22Rv1 (cell line): ENCODE results near the gene SMAGP.

ENCODE experiments used
- ZFX ChIP-seq: fragments of 450-650 bp; IDR thresholded peaks from 2 replicates; pipeline ENCODE4 v1.6.1; 2017; ENCODE audit warnings: antibody characterized with exemption, borderline replicate concordance
- TF ChIP-seq, protein P1 (sequence below): fragments of 450-650 bp; IDR thresholded peaks from 2 replicates; pipeline ENCODE4 v1.5.1; 2017; ENCODE audit warnings: mild to moderate bottlenecking

DNA sequence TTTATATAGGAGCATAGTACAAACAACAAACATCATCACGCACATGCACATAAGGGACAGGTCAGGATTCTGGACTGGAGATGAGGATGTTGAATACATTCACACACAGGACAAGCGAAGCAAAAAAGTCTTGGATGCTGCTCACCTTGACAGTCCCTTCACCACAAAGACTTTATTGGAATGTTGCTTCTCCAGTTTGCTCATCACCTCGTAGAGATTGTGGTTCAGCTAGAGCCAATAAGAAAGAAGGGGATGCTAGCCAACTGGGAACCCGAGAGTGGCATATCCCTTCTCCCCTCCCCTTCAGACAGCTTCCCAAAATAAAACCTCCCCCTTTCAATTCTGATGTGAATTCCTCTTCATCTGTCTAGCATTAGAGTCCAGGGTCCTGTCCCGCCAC lies 25.4 kb upstream of the SMAGP start:
- TF ChIP-seq, protein P1, sequence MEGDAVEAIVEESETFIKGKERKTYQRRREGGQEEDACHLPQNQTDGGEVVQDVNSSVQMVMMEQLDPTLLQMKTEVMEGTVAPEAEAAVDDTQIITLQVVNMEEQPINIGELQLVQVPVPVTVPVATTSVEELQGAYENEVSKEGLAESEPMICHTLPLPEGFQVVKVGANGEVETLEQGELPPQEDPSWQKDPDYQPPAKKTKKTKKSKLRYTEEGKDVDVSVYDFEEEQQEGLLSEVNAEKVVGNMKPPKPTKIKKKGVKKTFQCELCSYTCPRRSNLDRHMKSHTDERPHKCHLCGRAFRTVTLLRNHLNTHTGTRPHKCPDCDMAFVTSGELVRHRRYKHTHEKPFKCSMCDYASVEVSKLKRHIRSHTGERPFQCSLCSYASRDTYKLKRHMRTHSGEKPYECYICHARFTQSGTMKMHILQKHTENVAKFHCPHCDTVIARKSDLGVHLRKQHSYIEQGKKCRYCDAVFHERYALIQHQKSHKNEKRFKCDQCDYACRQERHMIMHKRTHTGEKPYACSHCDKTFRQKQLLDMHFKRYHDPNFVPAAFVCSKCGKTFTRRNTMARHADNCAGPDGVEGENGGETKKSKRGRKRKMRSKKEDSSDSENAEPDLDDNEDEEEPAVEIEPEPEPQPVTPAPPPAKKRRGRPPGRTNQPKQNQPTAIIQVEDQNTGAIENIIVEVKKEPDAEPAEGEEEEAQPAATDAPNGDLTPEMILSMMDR, result no peak
- TF ChIP-seq ZFX, result no peak
